Endothelial cell (in vitro differentiated cells): Measurements from ENCODE around the gene FHOD3. TPM values are rescaled to one million over a fixed set of nuclear protein-coding genes. Genes with fewer than 3 reads are reported as not detected.

Experiments used
- DNase-seq: peaks from one replicate; pipeline ENCODE4 v3.0.0; 2021; ENCODE audit warnings: low spot score
- H3K27ac Mint-ChIP-seq: one replicate; pipeline ENCODE4 v1.8.0; 2021; ENCODE audit warnings: mixed read lengths, inconsistent platforms; ENCODE audit not compliant: unreplicated experiment
- H3K27me3 Mint-ChIP-seq: one replicate; pipeline ENCODE4 v1.8.0; 2021; ENCODE audit warnings: mild to moderate bottlenecking, moderate library complexity, mixed read lengths, inconsistent platforms; ENCODE audit not compliant: unreplicated experiment
- H3K36me3 Mint-ChIP-seq: one replicate; pipeline ENCODE4 v1.8.0; 2021; ENCODE audit warnings: mild to moderate bottlenecking, low read depth, mixed read lengths, inconsistent platforms; ENCODE audit not compliant: unreplicated experiment
- H3K4me1 Mint-ChIP-seq: one replicate; pipeline ENCODE4 v1.8.0; 2021; ENCODE audit warnings: mild to moderate bottlenecking, mixed read lengths, inconsistent platforms; ENCODE audit not compliant: unreplicated experiment
- H3K4me3 Mint-ChIP-seq: one replicate; pipeline ENCODE4 v1.8.0; 2021; ENCODE audit warnings: mild to moderate bottlenecking, mixed read lengths, inconsistent platforms; ENCODE audit not compliant: unreplicated experiment
- H3K9me3 Mint-ChIP-seq: one replicate; pipeline ENCODE4 v1.8.0; 2021; ENCODE audit warnings: mixed read lengths, inconsistent platforms; ENCODE audit not compliant: unreplicated experiment
- CTCF ChIP-seq: fragments of 200-600 bp; sonication (generic); IDR thresholded peaks from one replicate; pipeline ENCODE4 v1.5.0; 2021; ENCODE audit warnings: antibody characterized with exemption; ENCODE audit not compliant: unreplicated experiment
- total RNA-seq: library from RNA; stranded (reverse); fragmentation: NEBNext Ultra II Directional; extraction: Animal tissue kit (Norgen Biotek cat#: 25700); gene quantifications from one replicate; pipeline ENCODE4 v1.2.1, GENCODE V29; 2021; ENCODE audit not compliant: unreplicated experiment

FHOD3 gene
- total RNA-seq, 1 donor from 2014 or later = 0.67 TPM

GRCh38 chr18:36665952-36666351 is 368.4 kb downstream of the FHOD3 start:
- Mint-ChIP-seq H3K27me3 (peaks cover 1% of the 10 kb centered on the region), H3K9me3 (no peaks in the 10 kb centered on the region), H3K4me3 (no peak overlapping the region), H3K4me1 (peaks cover 9% of the 10 kb centered on the region), H3K36me3 (no peaks in the 10 kb centered on the region), H3K27ac (no peak overlapping the region)
- DNase-seq = no peak
- no peak for TF ChIP-seq CTCF

- Mint-ChIP-seq H3K9me3 (no peaks in the 10 kb centered on the region), H3K27ac (no peak overlapping the region), H3K36me3 (no peaks in the 10 kb centered on the region), H3K4me3 (no peak overlapping the region), H3K4me1 (peaks cover 9% of the 10 kb centered on the region), H3K27me3 (peaks cover 1% of the 10 kb centered on the region)
- no peak for DNase-seq
- no peak for TF ChIP-seq CTCF
Measured at GRCh38 chr18:36667811-36668210, 370.3 kb downstream of the FHOD3 start.

GRCh38 chr18:36668349-36668748 is 370.8 kb downstream of the FHOD3 start:
- no peaks in the 10 kb centered on the region for H3K36me3 Mint-ChIP-seq
- H3K4me1 Mint-ChIP-seq = peaks cover 5% of the 10 kb centered on the region
- no peak for TF ChIP-seq CTCF
- H3K27me3 Mint-ChIP-seq = peaks cover 1% of the 10 kb centered on the region
- H3K4me3 Mint-ChIP-seq = no peak overlapping the region
- no peak for DNase-seq
- no peaks in the 10 kb centered on the region for H3K9me3 Mint-ChIP-seq
- H3K27ac Mint-ChIP-seq = no peak overlapping the region

- no peak for DNase-seq
- no peaks in the 10 kb centered on the region for H3K27me3 Mint-ChIP-seq
- TF ChIP-seq CTCF = no peak
- no peak overlapping the region for H3K4me3 Mint-ChIP-seq
- no peaks in the 10 kb centered on the region for H3K9me3 Mint-ChIP-seq
- H3K27ac Mint-ChIP-seq = no peak overlapping the region
- no peaks in the 10 kb centered on the region for H3K4me1 Mint-ChIP-seq
- H3K36me3 Mint-ChIP-seq = no peaks in the 10 kb centered on the region
Measured at GRCh38 chr18:36672437-36673344, 375.2 kb downstream of the FHOD3 start.

GRCh38 chr18:36673452-36673851 is 375.9 kb downstream of the FHOD3 start:
- Mint-ChIP-seq H3K4me3 (no peak overlapping the region), H3K9me3 (no peaks in the 10 kb centered on the region), H3K27ac (no peak overlapping the region), H3K36me3 (no peaks in the 10 kb centered on the region), H3K27me3 (no peaks in the 10 kb centered on the region), H3K4me1 (no peaks in the 10 kb centered on the region)
- DNase-seq = no peak
- TF ChIP-seq CTCF = no peak
